HepG2 (cell line): ENCODE data around the gene CPAMD8. TPM values are rescaled to one million over a fixed set of nuclear protein-coding genes. Genes with fewer than 3 reads are reported as not detected.

Source experiments
- ATAC-seq: fragments of 200-7000 bp; cut with Tn5 transposase; 3 replicates; pipeline ENCODE4 v1.9.1; 2020; ENCODE audit warnings: mild to moderate bottlenecking, moderate library complexity
- BruUV-seq: library from RNA; stranded (reverse); fragments of 400-500 nt; replicated peaks from 2 replicates; lab custom pipeline; 2021; lab: Mats Ljungman, UMichigan
- CTCF ChIA-PET: fragments of 300-600 bp; formaldehyde crosslinking; extraction: SDS; loops from one replicate; lab custom pipeline; 2021; ENCODE audit warnings: low total read pairs, inconsistent platforms, low intra/inter-chr PET ratio; lab: Yijun Ruan, JAX
- POLR2A ChIA-PET: fragments of 350-600 bp; sonication (Branson Sonifier 250); formaldehyde crosslinking; loops from one replicate; lab custom pipeline; 2020; ENCODE audit warnings: antibody characterized with exemption, inconsistent platforms; lab: Yijun Ruan, JAX
- DNase-seq: peaks from one replicate; pipeline ENCODE4 v3.0.0-alpha.2; 2015; ENCODE audit warnings: low spot score
- FAIRE-seq: peaks from 3 replicates; lab custom pipeline; 2011; peaks lifted over from hg19 to GRCh38; lab: Jason Lieb, UNC
- H2AFZ ChIP-seq: one replicate; pipeline ENCODE4 v1.6.1; 2011; ENCODE audit warnings: low read length, inconsistent platforms
- H3K27ac ChIP-seq: fragments of 300-600 bp; 3 replicates; pipeline ENCODE4 v1.8.0; 2011; ENCODE audit warnings: mixed run types, mild to moderate bottlenecking, mixed read lengths, low read length, inconsistent platforms; ENCODE audit not compliant: insufficient read depth; ENCODE audit errors: extremely low read length
- H3K27me3 ChIP-seq, 2 experiments: fragments of 200-600 bp in 1 of 2; 2 replicates in 1 of 2; 3 replicates in 1 of 2; pipeline versions ENCODE4 v1.6.0 to v1.8.0; 2011; ENCODE audit warnings: low read length in 2 of 2, mild to moderate bottlenecking in 2 of 2, moderate library complexity in 2 of 2, inconsistent platforms in 1 of 2; ENCODE audit not compliant: insufficient read depth in 2 of 2, control insufficient read depth in 1 of 2
- H3K36me3 ChIP-seq, 2 experiments: fragments of 200-600 bp in 1 of 2; replicated peaks in 1 of 2; 2 replicates in 1 of 2; 3 replicates in 1 of 2; pipeline versions ENCODE4 v1.5.1 to v1.8.0; 2011; ENCODE audit warnings: low read length in 2 of 2, inconsistent platforms in 1 of 2; ENCODE audit not compliant: insufficient read depth in 2 of 2, control insufficient read depth in 1 of 2
- H3K4me1 ChIP-seq: 2 replicates; pipeline ENCODE4 v1.5.1; 2012; ENCODE audit warnings: low read length, inconsistent platforms; ENCODE audit not compliant: insufficient read depth
- H3K4me2 ChIP-seq: 2 replicates; pipeline ENCODE4 v1.6.0; 2011; ENCODE audit warnings: low read depth, low read length, inconsistent platforms
- H3K4me3 ChIP-seq, 3 experiments: fragments of 200-600 bp in 1 of 3; sonication (generic), shearing (Covaris generic) in 1 of 3; replicated peaks in 1 of 3; 2 replicates each; pipeline ENCODE4 v1.5.1; 2011 to 2016; ENCODE audit warnings: low read length in 3 of 3, inconsistent platforms in 2 of 3, low read depth in 2 of 3, mild to moderate bottlenecking in 2 of 3, control low read depth in 1 of 3, mixed read lengths in 1 of 3; ENCODE audit not compliant: insufficient read depth in 1 of 3
- H3K79me2 ChIP-seq: one replicate; pipeline ENCODE4 v1.6.1; 2011; ENCODE audit warnings: low read length, inconsistent platforms; ENCODE audit not compliant: insufficient read depth
- H3K9ac ChIP-seq: 2 replicates; pipeline ENCODE4 v1.6.0; 2011; ENCODE audit warnings: mild to moderate bottlenecking, low read depth, low read length, inconsistent platforms; ENCODE audit not compliant: insufficient read depth
- H3K9me3 ChIP-seq: 2 replicates; pipeline ENCODE4 v1.5.1; 2012; ENCODE audit warnings: mild to moderate bottlenecking, low read length
- H4K20me1 ChIP-seq: 2 replicates; pipeline ENCODE4 v1.6.0; 2011; ENCODE audit warnings: inconsistent platforms, mild to moderate bottlenecking, low read length, moderate library complexity; ENCODE audit not compliant: insufficient read depth
- REPIN1 ChIP-seq: sonication (generic); formaldehyde crosslinking; IDR thresholded peaks from 2 replicates; pipeline ENCODE4 v1.8.0; 2022; ENCODE audit warnings: missing genetic modification reagents, low read depth, mild to moderate bottlenecking, borderline replicate concordance
- WGBS: methylation state at CpG from one replicate; pipeline ENCODE4 v1.1.6; 2017; ENCODE audit warnings: low lambda C conversion rate; 5-methylcytosine and 5-hydroxymethylcytosine counted together
- in situ Hi-C: cut with HindIII; loops from 2 replicates; pipeline ENCODE4 v1.10.0; 2017; ENCODE audit warnings: low pct_unique_long_range_greater_than_20kb; ENCODE audit not compliant: extremely low pct_ligation_motif_present
- intact Hi-C: fragments of 100-400 bp; cut with micrococcal nuclease; formaldehyde crosslinking; loops from one replicate; pipeline ENCODE4 v1.10.0; 2022; ENCODE audit not compliant: unreplicated experiment
- polyA plus RNA-seq, 8 experiments: library from polyadenylated mRNA; depleted of rRNA in 3 of 8; stranded (reverse) in 7 of 8; unstranded in 1 of 8; fragments of >200 nt; fragmentation: Illumina TruSeq in 4 of 8; extraction: Trizol in 4 of 8; gene quantifications; 2 replicates each; pipeline versions ENCODE4 v1.2.1 to v1.2.3, GENCODE V29; 2011 to 2016; ENCODE audit warnings: low read depth in 4 of 8, missing spikeins in 1 of 8, mixed read lengths in 1 of 8; ENCODE audit not compliant: insufficient read depth in 1 of 8
- total RNA-seq, 5 experiments: library from RNA; depleted of rRNA; stranded (reverse); fragments of >200 nt; fragmentation: Illumina TruSeq; extraction: Trizol; gene quantifications; 2 replicates each; pipeline ENCODE4 v1.2.3, GENCODE V29; 2016; ENCODE audit warnings: low read depth in 1 of 5
- TF ChIP-seq, protein P1 (sequence below): sonication (generic); formaldehyde crosslinking; IDR thresholded peaks from 2 replicates; pipeline ENCODE4 v1.4.0; 2020; ENCODE audit warnings: missing genetic modification reagents
- TF ChIP-seq, protein P2 (sequence below): sonication (generic); formaldehyde crosslinking; conservative IDR thresholded peaks from 2 replicates; pipeline ENCODE4 v1.4.0; 2020; ENCODE audit warnings: missing genetic modification reagents

Gene CPAMD8
- total and polyA plus RNA-seq, 2 of the 13 experiments (the other 11 are each of a cell fraction or from before 2014, with no cell fraction given) = 0.29 to 0.34 TPM

DNA sequence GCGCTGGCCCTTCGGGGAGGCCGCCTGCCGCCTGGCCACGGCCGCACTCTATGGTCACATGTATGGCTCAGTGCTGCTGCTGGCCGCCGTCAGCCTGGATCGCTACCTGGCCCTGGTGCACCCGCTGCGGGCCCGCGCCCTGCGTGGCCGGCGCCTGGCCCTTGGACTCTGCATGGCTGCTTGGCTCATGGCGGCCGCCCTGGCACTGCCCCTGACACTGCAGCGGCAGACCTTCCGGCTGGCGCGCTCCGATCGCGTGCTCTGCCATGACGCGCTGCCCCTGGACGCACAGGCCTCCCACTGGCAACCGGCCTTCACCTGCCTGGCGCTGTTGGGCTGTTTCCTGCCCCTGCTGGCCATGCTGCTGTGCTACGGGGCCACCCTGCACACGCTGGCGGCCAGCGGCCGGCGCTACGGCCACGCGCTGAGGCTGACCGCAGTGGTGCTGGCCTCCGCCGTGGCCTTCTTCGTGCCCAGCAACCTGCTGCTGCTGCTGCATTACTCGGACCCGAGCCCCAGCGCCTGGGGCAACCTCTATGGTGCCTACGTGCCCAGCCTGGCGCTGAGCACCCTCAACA lies 136.6 kb downstream of the CPAMD8 start:
- no TSS peak for BruUV-seq
- CTCF ChIA-PET = no interaction called here
- WGBS = 96% methylated on average over 5 of the region's 48 CpGs

More for the DNA sequence above, 136.6 kb downstream of the CPAMD8 start:
- DNase-seq = no peak
- POLR2A ChIA-PET = no interaction called here
- Histone ChIP-seq H4K20me1 (no peaks in the 10 kb centered on the region), H3K4me3 (no peak overlapping the region), H3K4me1 (peaks cover 55% of the 10 kb centered on the region), H3K27me3 (peaks cover 3 to 30% of the 10 kb centered on the region in 2 experiments; a peak in 4 of 5 replicates), H2AFZ (no peak overlapping the region), H3K4me2 (no peak overlapping the region), H3K9me3 (no peaks in the 10 kb centered on the region)
- FAIRE-seq = no peak
- in situ Hi-C loops = no loop called here
- TF ChIP-seq, protein P1, sequence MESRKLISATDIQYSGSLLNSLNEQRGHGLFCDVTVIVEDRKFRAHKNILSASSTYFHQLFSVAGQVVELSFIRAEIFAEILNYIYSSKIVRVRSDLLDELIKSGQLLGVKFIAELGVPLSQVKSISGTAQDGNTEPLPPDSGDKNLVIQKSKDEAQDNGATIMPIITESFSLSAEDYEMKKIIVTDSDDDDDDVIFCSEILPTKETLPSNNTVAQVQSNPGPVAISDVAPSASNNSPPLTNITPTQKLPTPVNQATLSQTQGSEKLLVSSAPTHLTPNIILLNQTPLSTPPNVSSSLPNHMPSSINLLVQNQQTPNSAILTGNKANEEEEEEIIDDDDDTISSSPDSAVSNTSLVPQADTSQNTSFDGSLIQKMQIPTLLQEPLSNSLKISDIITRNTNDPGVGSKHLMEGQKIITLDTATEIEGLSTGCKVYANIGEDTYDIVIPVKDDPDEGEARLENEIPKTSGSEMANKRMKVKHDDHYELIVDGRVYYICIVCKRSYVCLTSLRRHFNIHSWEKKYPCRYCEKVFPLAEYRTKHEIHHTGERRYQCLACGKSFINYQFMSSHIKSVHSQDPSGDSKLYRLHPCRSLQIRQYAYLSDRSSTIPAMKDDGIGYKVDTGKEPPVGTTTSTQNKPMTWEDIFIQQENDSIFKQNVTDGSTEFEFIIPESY (CRISPR knock-in tag) = peak; percentile 92
- TF ChIP-seq, protein P2, sequence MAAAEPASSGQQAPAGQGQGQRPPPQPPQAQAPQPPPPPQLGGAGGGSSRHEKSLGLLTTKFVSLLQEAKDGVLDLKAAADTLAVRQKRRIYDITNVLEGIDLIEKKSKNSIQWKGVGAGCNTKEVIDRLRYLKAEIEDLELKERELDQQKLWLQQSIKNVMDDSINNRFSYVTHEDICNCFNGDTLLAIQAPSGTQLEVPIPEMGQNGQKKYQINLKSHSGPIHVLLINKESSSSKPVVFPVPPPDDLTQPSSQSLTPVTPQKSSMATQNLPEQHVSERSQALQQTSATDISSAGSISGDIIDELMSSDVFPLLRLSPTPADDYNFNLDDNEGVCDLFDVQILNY (CRISPR knock-in tag) = no peak
- no peak for TF ChIP-seq REPIN1
- TF ChIP-seq, all 625 proteins: peak for 1
- Histone ChIP-seq H3K79me2 (no peaks in the 10 kb centered on the region), H3K36me3 (no peaks in the 10 kb centered on the region), H3K9ac (no peak overlapping the region), H3K27ac (no peak overlapping the region)
- intact Hi-C loops = no loop called here
- ATAC-seq = no peak
